OCI-LY7 (cell line): Measurements from ENCODE around the gene CIC. TPM values are rescaled to one million over a fixed set of nuclear protein-coding genes. Genes with fewer than 3 reads are reported as not detected.

ENCODE experiments used
- BruUV-seq: library from RNA; stranded (reverse); fragments of 400-500 nt; replicated peaks from 2 replicates; lab custom pipeline; 2021; lab: Mats Ljungman, UMichigan
- CTCF ChIA-PET: fragments of 300-600 bp; sonication (Branson Sonifier 250); formaldehyde crosslinking; loops from one replicate; lab custom pipeline; 2022; ENCODE audit warnings: antibody characterized with exemption; ENCODE audit not compliant: unreplicated experiment; lab: Charles Lee
- POLR2A ChIA-PET: fragments of 300-600 bp; sonication (Branson Sonifier 250); formaldehyde crosslinking; loops from one replicate; lab custom pipeline; 2022; ENCODE audit warnings: antibody characterized with exemption; lab: Charles Lee
- DNase-seq: peaks from one replicate; pipeline ENCODE4 v3.0.0-alpha.2; 2015; ENCODE audit warnings: low spot score
- H2AFZ ChIP-seq: fragments of 200-600 bp; sonication (generic), shearing (Covaris generic); 2 replicates; pipeline ENCODE4 v1.6.1; 2014; ENCODE audit warnings: mild to moderate bottlenecking, antibody characterized with exemption, low read length, moderate library complexity
- H3K27ac ChIP-seq: fragments of 200-600 bp; sonication (generic); 2 replicates; pipeline ENCODE4 v1.5.1; 2014; ENCODE audit warnings: mixed run types, low read depth, mild to moderate bottlenecking, moderate library complexity, low read length, inconsistent platforms; ENCODE audit not compliant: poor library complexity, severe bottlenecking
- H3K36me3 ChIP-seq: fragments of 200-600 bp; sonication (generic); 2 replicates; pipeline ENCODE4 v1.6.1; 2014; ENCODE audit warnings: mild to moderate bottlenecking, antibody characterized with exemption, low read length, moderate library complexity, mixed read lengths; ENCODE audit not compliant: insufficient read depth
- H3K4me1 ChIP-seq: fragments of 200-600 bp; sonication (generic); 2 replicates; pipeline ENCODE4 v1.5.1; 2014; ENCODE audit warnings: mild to moderate bottlenecking, low read length; ENCODE audit not compliant: insufficient read depth, poor library complexity, severe bottlenecking
- H3K4me2 ChIP-seq: fragments of 200-600 bp; sonication (generic); 2 replicates; pipeline ENCODE4 v1.6.1; 2014; ENCODE audit warnings: mild to moderate bottlenecking, low read length
- H3K4me3 ChIP-seq: fragments of 200-600 bp; sonication (generic); 2 replicates; pipeline ENCODE4 v1.5.1; 2014; ENCODE audit warnings: mild to moderate bottlenecking, low read depth, low read length; ENCODE audit not compliant: poor library complexity, severe bottlenecking
- H3K79me2 ChIP-seq: fragments of 200-600 bp; sonication (generic); 2 replicates; pipeline ENCODE4 v1.6.1; 2016; ENCODE audit warnings: low read depth, mild to moderate bottlenecking, low read length, moderate library complexity, mixed read lengths; ENCODE audit not compliant: insufficient read depth
- H3K9me2 ChIP-seq: fragments of 200-600 bp; sonication (generic); 2 replicates; pipeline ENCODE4 v1.6.1; 2016; ENCODE audit warnings: mild to moderate bottlenecking, low read length, mixed read lengths; ENCODE audit not compliant: insufficient read depth
- H3K9me3 ChIP-seq: fragments of 200-600 bp; sonication (generic); 2 replicates; pipeline ENCODE4 v1.6.1; 2014; ENCODE audit warnings: mild to moderate bottlenecking, mixed run types, low read length, mixed read lengths
- H4K20me1 ChIP-seq: fragments of 200-600 bp; sonication (generic); 2 replicates; pipeline ENCODE4 v1.6.1; 2014; ENCODE audit warnings: mild to moderate bottlenecking, antibody characterized with exemption, low read length, moderate library complexity, mixed read lengths; ENCODE audit not compliant: insufficient read depth
- EZH2phosphoT487 ChIP-seq: fragments of 200-600 bp; sonication (generic); IDR thresholded peaks from 2 replicates; pipeline ENCODE4 v1.6.1; 2018; ENCODE audit warnings: low read depth, borderline replicate concordance, mild to moderate bottlenecking, mixed run types, antibody characterized with exemption, low read length, moderate library complexity, mixed read lengths
- intact Hi-C: fragments of 100-400 bp; cut with micrococcal nuclease; formaldehyde crosslinking; loops from one replicate; pipeline ENCODE4 v1.10.0; 2022; ENCODE audit not compliant: unreplicated experiment
- total RNA-seq, 2 experiments: library from RNA; depleted of rRNA in 1 of 2; stranded (reverse); fragments of >200 nt in 1 of 2; shearing (Covaris generic) in 1 of 2; gene quantifications; 2 replicates each; pipeline ENCODE4 v1.2.3, GENCODE V29; 2014 to 2022
- TF ChIP-seq, protein P1 (sequence below): fragments of 200-600 bp; sonication (generic); conservative IDR thresholded peaks from 2 replicates; pipeline ENCODE4 v1.5.1; 2014; ENCODE audit warnings: mild to moderate bottlenecking, antibody characterized with exemption, low read length, moderate library complexity, mixed read lengths

Gene CIC
- total RNA-seq, 2 experiments from 2014 or later, result 26.8 to 48.2 TPM

DNA sequence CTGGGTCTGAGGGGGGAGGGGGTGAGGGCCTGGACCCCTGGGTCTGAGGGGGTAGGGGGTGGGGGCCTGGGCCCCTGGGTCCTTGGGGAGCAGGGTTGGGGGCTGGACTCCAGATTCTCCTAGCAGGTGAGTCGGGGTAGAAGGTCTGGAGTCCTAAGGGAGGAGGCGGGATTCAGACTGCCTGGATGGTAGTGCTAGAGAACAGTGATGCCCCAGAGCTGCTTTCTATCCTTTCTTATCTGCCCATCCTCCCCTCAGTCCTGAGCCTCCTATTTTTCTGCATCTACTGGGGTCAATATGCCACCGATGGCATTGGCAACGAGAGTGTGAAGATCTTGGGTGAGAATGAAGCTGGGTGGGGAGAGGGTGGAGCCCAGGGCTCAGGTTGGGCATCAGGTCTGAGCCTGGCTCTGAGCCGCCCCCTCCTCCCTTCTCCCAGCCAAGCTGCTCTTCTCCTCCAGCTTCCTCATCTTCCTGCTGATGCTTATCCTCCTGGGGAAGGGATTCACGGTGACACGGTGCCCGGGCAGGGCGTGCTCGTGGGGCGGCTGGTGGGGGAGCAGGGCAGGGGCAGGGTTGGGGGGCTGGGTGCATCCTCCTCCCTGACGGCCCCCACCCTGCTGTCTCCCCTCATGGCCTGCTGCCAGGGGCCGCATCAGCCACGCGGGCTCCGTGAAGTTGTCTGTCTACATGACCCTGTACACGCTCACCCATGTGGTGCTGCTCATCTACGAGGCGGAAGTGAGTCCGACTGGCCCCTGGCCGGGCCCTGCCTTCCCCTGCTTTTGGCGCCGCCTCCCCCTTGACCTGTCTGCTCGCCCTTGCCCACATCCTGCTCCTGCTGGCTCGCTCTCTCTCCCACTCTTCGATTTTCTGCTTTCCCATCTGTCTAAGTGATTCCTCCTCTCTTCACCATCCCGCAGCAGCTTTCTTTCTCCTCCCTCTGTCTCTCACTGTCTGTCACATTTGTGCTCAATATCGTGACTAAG lies 47.5 kb downstream of the CIC start:
- TF ChIP-seq EZH2phosphoT487, result no peak
- TF ChIP-seq, protein P1, sequence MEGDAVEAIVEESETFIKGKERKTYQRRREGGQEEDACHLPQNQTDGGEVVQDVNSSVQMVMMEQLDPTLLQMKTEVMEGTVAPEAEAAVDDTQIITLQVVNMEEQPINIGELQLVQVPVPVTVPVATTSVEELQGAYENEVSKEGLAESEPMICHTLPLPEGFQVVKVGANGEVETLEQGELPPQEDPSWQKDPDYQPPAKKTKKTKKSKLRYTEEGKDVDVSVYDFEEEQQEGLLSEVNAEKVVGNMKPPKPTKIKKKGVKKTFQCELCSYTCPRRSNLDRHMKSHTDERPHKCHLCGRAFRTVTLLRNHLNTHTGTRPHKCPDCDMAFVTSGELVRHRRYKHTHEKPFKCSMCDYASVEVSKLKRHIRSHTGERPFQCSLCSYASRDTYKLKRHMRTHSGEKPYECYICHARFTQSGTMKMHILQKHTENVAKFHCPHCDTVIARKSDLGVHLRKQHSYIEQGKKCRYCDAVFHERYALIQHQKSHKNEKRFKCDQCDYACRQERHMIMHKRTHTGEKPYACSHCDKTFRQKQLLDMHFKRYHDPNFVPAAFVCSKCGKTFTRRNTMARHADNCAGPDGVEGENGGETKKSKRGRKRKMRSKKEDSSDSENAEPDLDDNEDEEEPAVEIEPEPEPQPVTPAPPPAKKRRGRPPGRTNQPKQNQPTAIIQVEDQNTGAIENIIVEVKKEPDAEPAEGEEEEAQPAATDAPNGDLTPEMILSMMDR, result no peak
- Histone ChIP-seq H4K20me1 (no peaks in the 10 kb centered on the region), H3K4me1 (peaks cover 28% of the 10 kb centered on the region), H3K4me3 (peak overlapping the region; percentile 24), H3K27ac (peak overlapping the region; percentile 44), H2AFZ (peak overlapping the region; percentile 63), H3K9me3 (no peaks in the 10 kb centered on the region), H3K36me3 (no peaks in the 10 kb centered on the region), H3K79me2 (no peaks in the 10 kb centered on the region), H3K4me2 (peak overlapping the region; percentile 50), H3K9me2 (no peaks in the 10 kb centered on the region)
- POLR2A ChIA-PET, result interaction anchor here (0.7 kb wide), 1 partner anchor 36 kb away, joined by 7 read pairs; no protein-coding TSS in a partner anchor
- CTCF ChIA-PET, result no interaction called here
- no TSS peak for BruUV-seq
- peak; percentile 55 for DNase-seq
- intact Hi-C loops, result no loop called here

DNA sequence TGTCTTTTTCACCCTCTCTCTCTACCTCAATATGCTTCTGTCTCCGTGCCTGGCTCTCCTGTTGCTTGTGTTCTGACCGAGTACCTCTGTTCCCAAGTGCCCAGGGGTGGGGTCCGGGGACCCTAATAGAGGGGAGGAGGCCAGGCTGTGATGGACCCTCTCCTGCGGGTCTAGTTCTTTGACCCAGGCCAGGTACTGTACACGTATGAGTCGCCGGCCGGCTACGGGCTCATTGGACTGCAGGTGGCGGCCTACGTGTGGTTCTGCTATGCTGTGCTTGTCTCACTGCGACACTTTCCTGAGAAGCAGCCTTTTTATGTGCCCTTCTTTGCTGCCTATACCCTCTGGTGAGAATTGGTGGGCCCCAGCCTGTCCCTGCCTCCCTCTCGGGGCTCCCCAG lies 48.5 kb downstream of the CIC start:
- H3K4me2 ChIP-seq, result peak overlapping the region; percentile 50
- CTCF ChIA-PET, result no interaction called here
- intact Hi-C loops, result no loop called here

More for the DNA sequence above, 48.5 kb downstream of the CIC start:
- TF ChIP-seq EZH2phosphoT487, result no peak
- TF ChIP-seq, protein P1, result peak; percentile 55
- Histone ChIP-seq H2AFZ (peak overlapping the region; percentile 63), H3K36me3 (no peaks in the 10 kb centered on the region), H3K9me3 (no peaks in the 10 kb centered on the region), H3K9me2 (no peaks in the 10 kb centered on the region), H3K79me2 (no peaks in the 10 kb centered on the region), H4K20me1 (no peaks in the 10 kb centered on the region), H3K4me3 (peak overlapping the region; percentile 24), H3K27ac (peak overlapping the region; percentile 44), H3K4me1 (peaks cover 28% of the 10 kb centered on the region)
- POLR2A ChIA-PET, result no interaction called here
- BruUV-seq, result no TSS peak
- peak; percentile 48 for DNase-seq
